PC-3 (cell line): ENCODE results near the gene MACROD2.

ENCODE experiments used
- EZH2 ChIP-seq: fragments of 300-600 bp; sonication (generic); IDR thresholded peaks from one replicate; pipeline ENCODE4 v1.6.1; 2017; ENCODE audit warnings: antibody characterized with exemption, mild to moderate bottlenecking, low read length; ENCODE audit not compliant: unreplicated experiment
- EZH2phosphoT487 ChIP-seq: fragments of 300-600 bp; sonication (generic); IDR thresholded peaks from 2 replicates; pipeline ENCODE4 v1.6.1; 2018; ENCODE audit warnings: mild to moderate bottlenecking, antibody characterized with exemption, low read length, borderline replicate concordance
- TF ChIP-seq, protein P1 (sequence below): fragments of 300-600 bp; sonication (generic); conservative IDR thresholded peaks from 2 replicates; pipeline ENCODE4 v1.5.1; 2017; ENCODE audit warnings: antibody characterized with exemption, low read depth, mild to moderate bottlenecking, low read length

DNA sequence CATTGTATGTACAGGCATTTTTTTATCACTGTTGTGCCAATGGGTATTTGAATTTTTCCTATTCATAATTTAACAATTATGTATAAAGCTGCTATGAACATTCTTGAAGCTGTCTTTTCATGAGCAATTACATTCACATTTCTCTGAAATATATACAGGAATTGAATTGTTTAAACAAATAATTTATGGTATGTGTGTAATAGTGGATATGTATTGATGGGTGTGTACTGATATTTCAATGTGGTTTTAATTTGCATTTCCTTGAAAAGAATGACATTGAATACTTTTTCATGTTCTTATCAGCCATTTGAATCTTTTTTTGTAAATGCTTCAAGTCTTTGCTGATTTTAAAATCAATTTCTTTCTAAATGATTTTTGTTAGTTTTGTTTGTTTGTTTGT, 971.5 kb downstream of the MACROD2 start:
- TF ChIP-seq, protein P1, sequence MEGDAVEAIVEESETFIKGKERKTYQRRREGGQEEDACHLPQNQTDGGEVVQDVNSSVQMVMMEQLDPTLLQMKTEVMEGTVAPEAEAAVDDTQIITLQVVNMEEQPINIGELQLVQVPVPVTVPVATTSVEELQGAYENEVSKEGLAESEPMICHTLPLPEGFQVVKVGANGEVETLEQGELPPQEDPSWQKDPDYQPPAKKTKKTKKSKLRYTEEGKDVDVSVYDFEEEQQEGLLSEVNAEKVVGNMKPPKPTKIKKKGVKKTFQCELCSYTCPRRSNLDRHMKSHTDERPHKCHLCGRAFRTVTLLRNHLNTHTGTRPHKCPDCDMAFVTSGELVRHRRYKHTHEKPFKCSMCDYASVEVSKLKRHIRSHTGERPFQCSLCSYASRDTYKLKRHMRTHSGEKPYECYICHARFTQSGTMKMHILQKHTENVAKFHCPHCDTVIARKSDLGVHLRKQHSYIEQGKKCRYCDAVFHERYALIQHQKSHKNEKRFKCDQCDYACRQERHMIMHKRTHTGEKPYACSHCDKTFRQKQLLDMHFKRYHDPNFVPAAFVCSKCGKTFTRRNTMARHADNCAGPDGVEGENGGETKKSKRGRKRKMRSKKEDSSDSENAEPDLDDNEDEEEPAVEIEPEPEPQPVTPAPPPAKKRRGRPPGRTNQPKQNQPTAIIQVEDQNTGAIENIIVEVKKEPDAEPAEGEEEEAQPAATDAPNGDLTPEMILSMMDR = no peak
- TF ChIP-seq EZH2 (no peak), EZH2phosphoT487 (no peak)
